KBM-7 (cell line): ENCODE measurements around the gene GRHL1.
A peak's percentile ranks its signal among the peaks of the same experiment; 100 is the strongest.
"Not testable (repeated sequence)": the region's sequence is repeated elsewhere in the genome, so short reads cannot be mapped to it uniquely, and the experiment has no call there.

Experiments
- DNase-seq: peaks from one replicate; pipeline ENCODE4 v3.0.0-alpha.2; 2015
- in situ Hi-C: fragments of 300-500 bp; cut with MboI; formaldehyde crosslinking; loops from 2 replicates; pipeline ENCODE4 v1.14.3; 2020; ENCODE audit warnings: low sequenced_read_pairs, low pct_unique_long_range_greater_than_20kb, mixed read lengths

Gene GRHL1

GRCh38 chr2:10015376-10015989 lies 64.0 kb downstream of the GRHL1 start:
- DNase-seq, in situ Hi-C loops: not testable (repeated sequence)

GRCh38 chr2:10016001-10016801 lies 64.7 kb downstream of the GRHL1 start:
- in situ Hi-C loops = no loop called here
- DNase-seq = no peak

GRCh38 chr2:10016802-10017258 lies 65.3 kb downstream of the GRHL1 start:
- in situ Hi-C loops = no loop called here
- no peak for DNase-seq

GRCh38 chr2:10017313-10017941 lies 65.9 kb downstream of the GRHL1 start:
- in situ Hi-C loops = no loop called here

GRCh38 chr2:10019174-10019573 lies 67.7 kb downstream of the GRHL1 start:
- DNase-seq = no peak
- in situ Hi-C loops = no loop called here

More at GRCh38 chr2:10017313-10017941, 65.9 kb downstream of the GRHL1 start:
- no peak for DNase-seq

- DNase-seq = peak; percentile 43
- in situ Hi-C loops = no loop called here
Observed at GRCh38 chr2:10019602-10020400, 68.3 kb downstream of the GRHL1 start.

- DNase-seq = no peak
- in situ Hi-C loops = no loop called here
Observed at GRCh38 chr2:10022041-10022421, 70.5 kb downstream of the GRHL1 start.

- DNase-seq = no peak
- in situ Hi-C loops = no loop called here
Observed at GRCh38 chr2:10022445-10022844, 71.0 kb downstream of the GRHL1 start.

- in situ Hi-C loops = no loop called here
- no peak for DNase-seq
Observed at GRCh38 chr2:10022966-10023662, 71.6 kb downstream of the GRHL1 start.

GRCh38 chr2:10026940-10027569 lies 75.6 kb downstream of the GRHL1 start:
- in situ Hi-C loops = no loop called here
- no peak for DNase-seq

GRCh38 chr2:10027660-10028330 lies 76.3 kb downstream of the GRHL1 start:
- in situ Hi-C loops = no loop called here
- no peak for DNase-seq

- in situ Hi-C loops = no loop called here
- no peak for DNase-seq
Observed at GRCh38 chr2:10028407-10028987, 77.0 kb downstream of the GRHL1 start.

- in situ Hi-C loops = no loop called here
- DNase-seq = peak; percentile 96
Observed at GRCh38 chr2:10028988-10029874, 77.7 kb downstream of the GRHL1 start.

GRCh38 chr2:10029875-10030223 lies 78.4 kb downstream of the GRHL1 start:
- in situ Hi-C loops = no loop called here
- no peak for DNase-seq

- no peak for DNase-seq
- in situ Hi-C loops = no loop called here
Observed at GRCh38 chr2:10030311-10030736, 78.8 kb downstream of the GRHL1 start.

GRCh38 chr2:10030798-10031197 lies 79.3 kb downstream of the GRHL1 start:
- DNase-seq, in situ Hi-C loops: not testable (repeated sequence)
